Lower lobe of right lung (tissue), 2 donors: ENCODE data around the gene ING3. TPM values are rescaled to one million over a fixed set of nuclear protein-coding genes. Genes with fewer than 3 reads are reported as not detected.

Experiments used
- ATAC-seq, 2 donors: fragments of 200-7000 bp; cut with Tn5 transposase; one replicate each; pipeline ENCODE4 v1.9.1; 2020 to 2022; ENCODE audit warnings: mild to moderate bottlenecking in 2 of 2, moderate library complexity in 2 of 2
- DNase-seq: peaks from one replicate; pipeline ENCODE4 v3.0.0-alpha.2; 2020
- H3K27ac ChIP-seq: fragments of 200-600 bp; one replicate; pipeline ENCODE4 v1.8.0; 2022
- H3K27me3 ChIP-seq: fragments of 200-600 bp; one replicate; pipeline ENCODE4 v1.8.0; 2022; ENCODE audit warnings: low read depth
- H3K36me3 ChIP-seq: fragments of 200-600 bp; one replicate; pipeline ENCODE4 v1.8.0; 2022; ENCODE audit warnings: mild to moderate bottlenecking
- H3K4me1 ChIP-seq: fragments of 200-600 bp; one replicate; pipeline ENCODE4 v1.8.0; 2022
- H3K4me3 ChIP-seq: fragments of 200-600 bp; one replicate; pipeline ENCODE4 v1.8.0; 2022; ENCODE audit warnings: mild to moderate bottlenecking
- H3K9me3 ChIP-seq: fragments of 200-600 bp; one replicate; pipeline ENCODE4 v1.8.0; 2022
- CTCF ChIP-seq: fragments of 200-600 bp; IDR thresholded peaks from one replicate; pipeline ENCODE4 v1.8.0; 2022; ENCODE audit warnings: antibody characterized with exemption, mild to moderate bottlenecking
- intact Hi-C: fragments of 100-400 bp; cut with DNase I; formaldehyde crosslinking; loops from one replicate; pipeline ENCODE4 v1.11.0; 2022
- total RNA-seq: library from RNA; stranded (reverse); fragmentation: NEBNext Ultra II Directional; extraction: Animal tissue kit (Norgen Biotek cat#: 25700); gene quantifications from one replicate; pipeline ENCODE4 v1.2.1, GENCODE V29; 2021
- donor health status: DM: no; HTN: yes; CAD: no; lungs with severe emphysema.

Gene ING3
- total RNA-seq, 1 donor from 2014 or later = 21.5 TPM

- Histone ChIP-seq H3K9me3 (no peaks in the 10 kb centered on the region), H3K4me3 (no peak overlapping the region), H3K36me3 (no peaks in the 10 kb centered on the region), H3K27me3 (no peaks in the 10 kb centered on the region), H3K4me1 (peaks cover 50% of the 10 kb centered on the region), H3K27ac (no peak overlapping the region)
- peak; percentile 48 for DNase-seq
- no peak for TF ChIP-seq CTCF
- intact Hi-C loops = loop anchor here (10.0 kb wide), 1 partner anchor 78 kb away; no protein-coding TSS in a partner anchor
- ATAC-seq = peak; percentile 82 to 84
Observed at GRCh38 chr7:120996333-120996987, 45.9 kb downstream of the ING3 start.

- intact Hi-C loops = loop anchor here (10.0 kb wide), 1 partner anchor 78 kb away; no protein-coding TSS in a partner anchor
- Histone ChIP-seq H3K4me3 (no peak overlapping the region), H3K27ac (no peak overlapping the region), H3K27me3 (no peaks in the 10 kb centered on the region), H3K4me1 (peaks cover 50% of the 10 kb centered on the region), H3K9me3 (no peaks in the 10 kb centered on the region), H3K36me3 (no peaks in the 10 kb centered on the region)
- DNase-seq = no peak
- TF ChIP-seq CTCF = no peak
- ATAC-seq = peak in 1 of 2 donors; percentile 32
Observed at GRCh38 chr7:120996988-120997345, 46.4 kb downstream of the ING3 start.

GRCh38 chr7:120997882-120998474 is 47.4 kb downstream of the ING3 start:
- intact Hi-C loops = loop anchor here (10.0 kb wide), 1 partner anchor 77 kb away; no protein-coding TSS in a partner anchor
- no peak overlapping the region for H3K4me3 ChIP-seq
- H3K27me3 ChIP-seq = no peaks in the 10 kb centered on the region
- no peaks in the 10 kb centered on the region for H3K9me3 ChIP-seq
- peaks cover 45% of the 10 kb centered on the region for H3K4me1 ChIP-seq
- DNase-seq (peak; percentile 55), ATAC-seq (peak; percentile 29 to 57)
- H3K27ac ChIP-seq = no peak overlapping the region
- H3K36me3 ChIP-seq = no peaks in the 10 kb centered on the region
- TF ChIP-seq CTCF = no peak

GRCh38 chr7:120998520-120998919 is 47.9 kb downstream of the ING3 start:
- H3K27me3 ChIP-seq = no peaks in the 10 kb centered on the region
- no peaks in the 10 kb centered on the region for H3K36me3 ChIP-seq
- no peak overlapping the region for H3K4me3 ChIP-seq
- H3K4me1 ChIP-seq = peaks cover 42% of the 10 kb centered on the region
- no peaks in the 10 kb centered on the region for H3K9me3 ChIP-seq
- TF ChIP-seq CTCF = no peak
- intact Hi-C loops = loop anchor here (10.0 kb wide), 1 partner anchor 76 kb away; no protein-coding TSS in a partner anchor
- DNase-seq (no peak), ATAC-seq (no peak)
- peak overlapping the region; percentile 26 for H3K27ac ChIP-seq

GRCh38 chr7:120998996-120999565 is 48.5 kb downstream of the ING3 start:
- Histone ChIP-seq H3K4me3 (no peak overlapping the region), H3K27me3 (no peaks in the 10 kb centered on the region), H3K27ac (peak overlapping the region; percentile 21), H3K4me1 (peaks cover 37% of the 10 kb centered on the region), H3K9me3 (no peaks in the 10 kb centered on the region), H3K36me3 (no peaks in the 10 kb centered on the region)
- TF ChIP-seq CTCF = no peak
- intact Hi-C loops = loop anchor here (10.0 kb wide), 1 partner anchor 76 kb away; no protein-coding TSS in a partner anchor
- DNase-seq (no peak), ATAC-seq (no peak)
